ENCODE data around the gene CER1. TPM values are rescaled to one million over a fixed set of nuclear protein-coding genes. Genes with fewer than 3 reads are reported as not detected.

CER1 gene
- total and polyA plus RNA-seq, 10 of the 15 experiments (the other 5 are each of a cell fraction or from before 2014, with no cell fraction given) = not detected

- SMC1A ChIA-PET (ENCODE audit: uncharacterized antibody, unreplicated experiment) = no interaction called here
- CTCF ChIA-PET = interaction anchor here (1.5 to 2.6 kb wide), 2 partner anchors 9 to 143 kb away, joined by 5 to 8 read pairs; no protein-coding TSS in a partner anchor
- Histone ChIP-seq H3K4me1 (ENCODE audit: control insufficient read depth, insufficient read depth, low read length) (no peaks in the 10 kb centered on the region), H3K4me2 (ENCODE audit: control insufficient read depth, insufficient read depth) (no peak overlapping the region), H3K79me2 (ENCODE audit: control insufficient read depth, insufficient read depth, low read length) (no peaks in the 10 kb centered on the region), H3K9ac (ENCODE audit: control insufficient read depth, insufficient read depth, low read length) (no peak overlapping the region), H4K20me1 (ENCODE audit: control insufficient read depth, insufficient read depth) (no peaks in the 10 kb centered on the region), H3K27ac (ENCODE audit: control insufficient read depth, insufficient read depth) (no peak overlapping the region), H3K36me3 (ENCODE audit: control insufficient read depth in 2 of 2, insufficient read depth in 2 of 2, low read length in 1 of 2) (no peaks in the 10 kb centered on the region), H3K4me3 (no peak overlapping the region), H3K9me3 (replicated peaks; ENCODE audit: control insufficient read depth, insufficient read depth, low read length) (no peaks in the 10 kb centered on the region), H2AFZ (ENCODE audit: control insufficient read depth, low read depth, low read length) (no peak overlapping the region), H3K27me3 (replicated peaks in 1 of 2; ENCODE audit: control insufficient read depth in 2 of 2, insufficient read depth in 2 of 2, low read length in 1 of 2) (no peaks in the 10 kb centered on the region; a peak in 2 of 4 replicates)
- DNase-seq (ENCODE audit: low read depth, low spot score) (no peak), FAIRE-seq (no peak), ATAC-seq (no peak)
- no TSS peak for BruUV-seq (replicated peaks)
- in situ Hi-C loops (cut with MboI) = loop anchor here (5.0 kb wide), 2 partner anchors 148 to 293 kb away; no protein-coding TSS in a partner anchor
- RAD21 ChIA-PET (ENCODE audit: unreplicated experiment) = no interaction called here
- WGBS (ENCODE audit: insufficient coverage, insufficient replicate concordance, low lambda C conversion rate, missing lambda C conversion rate) = 9% methylated on average over 1 of the region's 1 CpG
- TF ChIP-seq RFX5 (IDR thresholded peaks at IDR 0.05; ENCODE audit: low read depth, low read length) (no peak), EZH2 (IDR thresholded peaks at IDR 0.05; ENCODE audit: borderline replicate concordance, control insufficient read depth, low read depth, low read length) (no peak), MEF2A (IDR thresholded peaks at IDR 0.05; ENCODE audit: insufficient read depth, low read depth, low read length) (no peak), RB1 (IDR thresholded peaks at IDR 0.05; ENCODE audit: borderline replicate concordance) (no peak), POLR2AphosphoS5 (IDR thresholded peaks at IDR 0.05; ENCODE audit: low read length) (no peak), BRCA1 (IDR thresholded peaks at IDR 0.05; ENCODE audit: low read depth, low read length) (no peak), FOS (IDR thresholded peaks at IDR 0.05; ENCODE audit: borderline replicate concordance, extremely low read depth, insufficient read length) (no peak), IRF4 (IDR thresholded peaks at IDR 0.05; ENCODE audit: low read depth, low read length) (no peak), ZBTB40 (IDR thresholded peaks at IDR 0.05; ENCODE audit: borderline replicate concordance) (no peak), ATF7 (IDR thresholded peaks at IDR 0.05; ENCODE audit: low read depth) (no peak), PML (IDR thresholded peaks at IDR 0.05; ENCODE audit: low read length) (no peak), MLLT1 (IDR thresholded peaks at IDR 0.05) (no peak), EED (IDR thresholded peaks at IDR 0.05; ENCODE audit: low read depth) (no peak), ZNF217 (IDR thresholded peaks at IDR 0.05) (no peak), NR2C1 (IDR thresholded peaks at IDR 0.05) (no peak), SUZ12 (IDR thresholded peaks at IDR 0.05; ENCODE audit: unreplicated experiment) (no peak), CEBPB (IDR thresholded peaks at IDR 0.05; ENCODE audit: borderline replicate concordance in 1 of 2, low read depth in 2 of 2, low read length in 2 of 2) (no peak), CHD2 (IDR thresholded peaks at IDR 0.05; ENCODE audit: borderline replicate concordance, low read depth, low read length) (no peak)
- intact Hi-C loops (cut with micrococcal nuclease; ENCODE audit: unreplicated experiment) = no loop called here
- POLR2A ChIA-PET = no interaction called here
Observed at GRCh38 chr9:14760060-14760459, 37.5 kb upstream of the CER1 start.

All from GM12878 (cell line).